Measurements from ENCODE around the gene WARS2.

WARS2 gene

GRCh38 chr1:119009312-119009655 lies 131.2 kb downstream of the WARS2 start:
- no peak for DNase-seq
- no peak for TF ChIP-seq GATA1 (IDR thresholded peaks at IDR 0.05; ENCODE audit: low read depth, low read length)
- TF ChIP-seq POLR2A (IDR thresholded peaks at IDR 0.05; ENCODE audit: low read length) = no peak

- TF ChIP-seq GATA1 (IDR thresholded peaks at IDR 0.05; ENCODE audit: low read depth, low read length) (no peak), POLR2A (IDR thresholded peaks at IDR 0.05; ENCODE audit: low read length) (no peak)
- DNase-seq = peak; percentile 48 to 62
Observed at GRCh38 chr1:119008483-119009311, 131.8 kb downstream of the WARS2 start.

- no peak for DNase-seq
- TF ChIP-seq GATA1 (IDR thresholded peaks at IDR 0.05; ENCODE audit: low read depth, low read length) (no peak), POLR2A (IDR thresholded peaks at IDR 0.05; ENCODE audit: low read length) (no peak)
Observed at GRCh38 chr1:119007670-119008482, 132.6 kb downstream of the WARS2 start.

GRCh38 chr1:119007339-119007669 lies 133.1 kb downstream of the WARS2 start:
- DNase-seq = no peak
- TF ChIP-seq POLR2A (IDR thresholded peaks at IDR 0.05; ENCODE audit: low read length) = no peak
- TF ChIP-seq GATA1 (IDR thresholded peaks at IDR 0.05; ENCODE audit: low read depth, low read length) = no peak

- TF ChIP-seq GATA1 (IDR thresholded peaks at IDR 0.05; ENCODE audit: low read depth, low read length) = no peak
- no peak for TF ChIP-seq POLR2A (IDR thresholded peaks at IDR 0.05; ENCODE audit: low read length)
Observed at GRCh38 chr1:119006406-119007279, 133.8 kb downstream of the WARS2 start.

GRCh38 chr1:119005724-119006405 lies 134.6 kb downstream of the WARS2 start:
- no peak for TF ChIP-seq POLR2A (IDR thresholded peaks at IDR 0.05; ENCODE audit: low read length)
- no peak for TF ChIP-seq GATA1 (IDR thresholded peaks at IDR 0.05; ENCODE audit: low read depth, low read length)
- no peak for DNase-seq

More at GRCh38 chr1:119006406-119007279, 133.8 kb downstream of the WARS2 start:
- DNase-seq = no peak

GRCh38 chr1:119004781-119005180 lies 135.7 kb downstream of the WARS2 start:
- DNase-seq = no peak
- TF ChIP-seq GATA1 (IDR thresholded peaks at IDR 0.05; ENCODE audit: low read depth, low read length) = no peak
- no peak for TF ChIP-seq POLR2A (IDR thresholded peaks at IDR 0.05; ENCODE audit: low read length)

- TF ChIP-seq POLR2A (IDR thresholded peaks at IDR 0.05; ENCODE audit: low read length) = no peak
- no peak for TF ChIP-seq GATA1 (IDR thresholded peaks at IDR 0.05; ENCODE audit: low read depth, low read length)
- no peak for DNase-seq
Observed at GRCh38 chr1:119004129-119004527, 136.3 kb downstream of the WARS2 start.

GRCh38 chr1:119003413-119004128 lies 136.9 kb downstream of the WARS2 start:
- TF ChIP-seq GATA1 (IDR thresholded peaks at IDR 0.05; ENCODE audit: low read depth, low read length) (no peak), POLR2A (IDR thresholded peaks at IDR 0.05; ENCODE audit: low read length) (no peak)
- DNase-seq = no peak

GRCh38 chr1:119002028-119002686 lies 138.3 kb downstream of the WARS2 start:
- peak in 1 of 2 experiments; percentile 16 for DNase-seq
- TF ChIP-seq GATA1 (IDR thresholded peaks at IDR 0.05; ENCODE audit: low read depth, low read length) (no peak), POLR2A (IDR thresholded peaks at IDR 0.05; ENCODE audit: low read length) (no peak)

- no peak for DNase-seq
- TF ChIP-seq POLR2A (IDR thresholded peaks at IDR 0.05; ENCODE audit: low read length) = no peak
- no peak for TF ChIP-seq GATA1 (IDR thresholded peaks at IDR 0.05; ENCODE audit: low read depth, low read length)
Observed at GRCh38 chr1:119001181-119002027, 139.0 kb downstream of the WARS2 start.

Data from erythroblast (primary cell).